ENCODE results near the gene HOXA4. TPM values are rescaled to one million over a fixed set of nuclear protein-coding genes. Genes with fewer than 3 reads are reported as not detected.

Gene HOXA4
- total and polyA plus RNA-seq, 2 of the 4 experiments (the other 2 are of a cell fraction) = 0.36 to 8.0 TPM

GRCh38 chr7:27154369-27154768, 23.8 kb upstream of the HOXA4 start:
- ChIA-PET POLR2A (ENCODE audit: unreplicated experiment) (no interaction called here), CTCF (no interaction called here)
- H3K4me1 ChIP-seq (ENCODE audit: control insufficient read depth, insufficient read depth, low read length) = peaks cover 6% of the 10 kb centered on the region; the same call in 1 of the 2 replicates
- no peaks in the 10 kb centered on the region for H4K20me1 ChIP-seq (ENCODE audit: insufficient read depth, low read length)
- H3K79me1 ChIP-seq (ENCODE audit: low read depth in 1 of 2, low read length in 2 of 2) = 0 out of 4 replicates have a peak, but pooled peaks cover 0 to 12% of the 10 kb centered on the region in 2 experiments
- no peak overlapping the region for H3K4me3 ChIP-seq (ENCODE audit: insufficient read depth, low read depth, low read length)
- no peak overlapping the region for H2BK5ac ChIP-seq (ENCODE audit: low read depth, low read length, poor library complexity, severe bottlenecking)
- dilution Hi-C loops (cut with HindIII; ENCODE audit: low sequenced_read_pairs, unreplicated experiment) = no loop called here
- intact Hi-C loops (cut with micrococcal nuclease) = no loop called here
- in situ Hi-C loops (cut with MboI; ENCODE audit: low sequenced_read_pairs) = no loop called here
- no peak overlapping the region for H3K4me2 ChIP-seq (ENCODE audit: low read depth, low read length)
- no peak overlapping the region for H2AK5ac ChIP-seq (ENCODE audit: low read depth, low read length)
- no peak overlapping the region for H3K4ac ChIP-seq (ENCODE audit: low read depth, low read length)
- H3K9ac ChIP-seq (ENCODE audit: low read depth, low read length) = no peak overlapping the region
- no peak overlapping the region for H4K8ac ChIP-seq (ENCODE audit: low read depth in 2 of 2, low read length in 2 of 2)
- no TSS peak for BruUV-seq (replicated peaks)
- no peaks in the 10 kb centered on the region; the same call in 1 of the 2 replicates for H3K27me3 ChIP-seq (ENCODE audit: control insufficient read depth, insufficient read depth, low read length)
- no peak overlapping the region for H2BK20ac ChIP-seq (ENCODE audit: low read depth, low read length)
- H2BK120ac ChIP-seq (ENCODE audit: low read depth, low read length) = no peak overlapping the region
- no peaks in the 10 kb centered on the region for H3K36me3 ChIP-seq (ENCODE audit: control insufficient read depth, insufficient read depth, low read length)
- no peak overlapping the region for H2BK15ac ChIP-seq (ENCODE audit: low read depth, low read length)
- no peak overlapping the region for H3K56ac ChIP-seq (ENCODE audit: extremely low read depth, insufficient read depth, low read length)
- no peak overlapping the region for H2AK9ac ChIP-seq (replicated peaks; ENCODE audit: low read depth, low read length, poor library complexity)
- H4K91ac ChIP-seq (ENCODE audit: insufficient read depth, low read depth, low read length) = no peak overlapping the region
- H4K5ac ChIP-seq (ENCODE audit: low read depth, low read length) = no peak overlapping the region
- no peak overlapping the region for H2AFZ ChIP-seq (replicated peaks; ENCODE audit: low read length, poor library complexity)
- H3K27ac ChIP-seq (ENCODE audit: insufficient read depth, low read length) = no peak overlapping the region
- 85% methylated on average over 5 of the region's 10 CpGs; no CpG with 5 or more reads in 1 of the 2 experiments for WGBS, 2 experiments (ENCODE audit: extremely low coverage in 2 of 2, insufficient read length in 1 of 2)
- H3K14ac ChIP-seq (replicated peaks; ENCODE audit: low read depth, low read length) = no peak overlapping the region
- DNase-seq = no peak
- no peaks in the 10 kb centered on the region for H3K9me3 ChIP-seq (ENCODE audit: control insufficient read depth, insufficient read depth, low read length)
- H3K23ac ChIP-seq (ENCODE audit: low read depth, low read length) = no peak overlapping the region
- no peak overlapping the region for H3K18ac ChIP-seq (ENCODE audit: low read depth, low read length)
- no peak for TF ChIP-seq USF2 (IDR thresholded peaks at IDR 0.05; ENCODE audit: low read depth, low read length)
- no peak for TF ChIP-seq SMC3 (IDR thresholded peaks at IDR 0.05; ENCODE audit: low read depth, low read length)
- no peak for TF ChIP-seq RAD21 (IDR thresholded peaks at IDR 0.05; ENCODE audit: low read length)
- TF ChIP-seq FOS (IDR thresholded peaks at IDR 0.05; ENCODE audit: low read depth, low read length) = no peak
- TF ChIP-seq CEBPB (IDR thresholded peaks at IDR 0.05; ENCODE audit: low read depth, low read length) = no peak
- TF ChIP-seq MXI1 (IDR thresholded peaks at IDR 0.05; ENCODE audit: borderline replicate concordance, low read depth, low read length) = no peak
- TF ChIP-seq POLR2A (IDR thresholded peaks at IDR 0.05; ENCODE audit: low read depth, low read length) = no peak
- no peak for TF ChIP-seq NFE2L2 (IDR thresholded peaks at IDR 0.05; ENCODE audit: low read depth, low read length)
- no peak for TF ChIP-seq CHD1 (IDR thresholded peaks at IDR 0.05; ENCODE audit: low read depth, low read length)
- ATAC-seq (ENCODE audit: low read depth) = no peak
- H3K9me1 ChIP-seq (ENCODE audit: insufficient read depth, low read length) = peaks cover 3% of the 10 kb centered on the region; the same call in 1 of the 2 replicates

All from IMR-90 (cell line).